Measurements from ENCODE around the gene MARCHF10. TPM values are rescaled to one million over a fixed set of nuclear protein-coding genes. Genes with fewer than 3 reads are reported as not detected.

MARCHF10 gene
- total RNA-seq, 1 experiment from 2014 or later = 0.11 TPM

DNA sequence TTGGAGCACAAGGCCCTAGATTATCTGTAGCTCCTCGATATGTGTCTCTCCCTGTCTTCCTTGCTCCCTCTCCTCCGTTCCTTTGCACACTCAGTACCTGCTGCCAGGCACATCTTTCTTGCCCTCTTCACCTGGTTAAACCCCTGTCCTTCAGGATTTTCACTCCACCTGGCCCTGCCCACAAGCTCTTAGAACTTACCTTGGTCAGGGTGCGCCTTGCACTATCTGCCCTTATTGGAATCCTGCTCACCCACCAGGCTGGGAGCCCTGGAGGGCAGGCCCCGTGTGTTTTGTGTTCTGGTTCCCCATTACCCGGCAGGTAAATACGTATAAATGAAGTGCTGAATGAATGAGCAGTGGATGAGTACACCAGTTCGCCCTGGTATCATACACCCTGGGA lies 54.6 kb downstream of the MARCHF10 start:
- DNase-seq (ENCODE audit: low read depth) = no peak

DNA sequence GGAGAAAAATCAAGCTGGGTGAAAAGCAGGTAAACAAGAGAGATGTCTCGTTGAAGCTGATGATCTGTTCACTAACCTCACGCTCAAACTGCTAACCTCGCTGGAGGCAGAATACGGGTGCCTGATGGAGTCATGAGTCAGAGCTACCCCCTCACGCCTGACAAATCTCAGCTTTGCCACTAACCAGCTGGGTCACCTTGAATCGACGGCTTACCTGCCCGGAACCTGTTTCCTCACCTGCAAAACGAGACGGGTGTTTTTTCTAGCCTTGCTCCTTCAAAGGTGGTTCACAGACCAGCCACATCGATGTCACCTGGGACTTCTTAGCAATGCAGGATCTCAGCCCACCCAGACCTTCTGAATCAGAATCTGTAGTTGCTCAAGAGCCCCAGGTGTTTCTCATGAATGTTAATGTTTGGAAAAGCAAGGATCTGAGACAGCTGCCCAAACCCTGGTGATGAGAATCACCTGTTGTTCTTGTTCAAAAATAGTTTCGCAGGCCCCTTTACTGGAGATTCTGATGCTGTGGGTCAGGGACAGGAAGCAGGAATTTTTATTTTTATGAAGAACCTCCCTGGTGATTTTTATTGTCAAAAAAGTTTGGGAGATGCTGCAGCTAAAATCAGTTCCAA lies 56.9 kb downstream of the MARCHF10 start:
- DNase-seq (ENCODE audit: low read depth) = no peak

DNA sequence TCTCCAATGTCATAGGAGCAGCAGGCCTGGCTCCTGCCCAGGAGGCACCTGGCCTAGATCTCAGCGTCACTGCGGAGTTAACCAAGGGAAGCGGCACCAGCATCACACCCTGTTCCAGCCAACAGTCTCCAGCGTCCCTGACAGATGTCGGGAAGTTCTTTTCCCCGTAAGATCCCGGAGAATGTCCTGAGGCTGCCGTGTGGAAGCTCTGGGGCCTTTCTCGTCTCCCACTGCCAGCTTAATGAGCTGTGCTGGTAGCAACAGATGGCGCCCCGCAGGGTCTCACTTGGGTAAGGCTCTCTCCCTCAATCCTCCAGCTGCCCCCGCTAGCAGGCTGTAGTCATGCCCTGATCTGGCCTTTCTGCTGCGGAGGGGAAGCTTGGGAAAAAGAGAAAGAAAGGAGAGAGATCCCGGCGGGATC lies 57.5 kb downstream of the MARCHF10 start:
- no peak for DNase-seq (ENCODE audit: low read depth)

DNA sequence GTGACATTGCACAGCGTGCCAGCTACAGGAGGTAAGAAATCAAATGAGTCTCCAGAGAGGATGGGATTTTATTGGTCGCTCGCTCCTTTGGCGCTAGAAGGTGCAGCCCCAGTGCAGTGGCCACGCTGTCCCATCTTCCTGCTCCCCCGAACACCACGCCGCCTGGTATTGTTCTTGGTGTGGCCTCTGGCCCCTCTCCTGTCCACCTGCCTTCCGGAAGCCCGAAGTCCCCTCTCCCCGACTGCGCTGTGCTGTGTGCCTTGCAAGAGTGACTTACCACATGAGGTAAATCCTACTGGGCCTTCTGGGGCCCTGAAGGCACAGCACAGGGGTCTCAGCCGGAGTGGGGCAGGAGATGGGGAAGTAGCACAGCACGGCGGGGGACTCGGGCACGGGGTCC lies 58.2 kb downstream of the MARCHF10 start:
- no peak for DNase-seq (ENCODE audit: low read depth)

DNA sequence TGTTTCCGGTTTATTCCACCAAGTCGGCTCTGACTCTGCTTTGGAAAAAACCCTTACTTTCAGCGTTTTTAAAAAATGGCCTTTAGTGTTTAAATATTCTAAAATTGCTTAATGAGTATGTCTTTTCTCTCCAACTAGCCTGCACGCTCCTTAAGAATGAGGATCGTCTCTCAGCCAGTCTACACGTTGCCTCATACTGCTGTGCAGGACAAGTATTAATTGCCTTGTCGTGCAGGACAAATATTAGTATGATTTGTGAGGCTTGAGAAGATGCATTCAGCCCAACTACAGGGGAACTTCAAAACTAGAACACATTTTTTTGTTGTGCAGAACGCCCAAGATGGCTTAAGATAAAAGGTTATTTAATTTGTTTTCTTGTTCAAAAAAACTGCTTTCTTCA lies 61.2 kb downstream of the MARCHF10 start:
- no peak for DNase-seq (ENCODE audit: low read depth)

DNA sequence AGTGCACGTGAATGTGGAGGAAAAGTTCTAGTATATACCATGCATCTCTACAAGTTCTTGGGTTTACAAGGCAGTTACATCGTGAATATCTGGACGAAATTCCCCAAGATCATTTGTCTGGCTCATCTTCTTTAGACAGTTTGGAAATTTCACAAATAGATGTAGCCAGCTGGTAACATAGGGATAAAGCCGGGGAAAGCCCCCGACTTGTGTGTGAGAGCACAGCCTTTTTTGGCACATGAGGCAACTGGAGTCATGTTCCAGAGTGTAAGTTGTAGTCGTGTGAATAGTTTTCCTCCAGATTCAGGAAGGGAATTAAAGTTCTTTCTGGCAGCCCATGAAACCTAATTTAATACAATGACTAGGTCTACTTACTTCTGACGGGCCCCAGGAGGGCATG lies 62.3 kb downstream of the MARCHF10 start:
- no peak for DNase-seq (ENCODE audit: low read depth)

DNA sequence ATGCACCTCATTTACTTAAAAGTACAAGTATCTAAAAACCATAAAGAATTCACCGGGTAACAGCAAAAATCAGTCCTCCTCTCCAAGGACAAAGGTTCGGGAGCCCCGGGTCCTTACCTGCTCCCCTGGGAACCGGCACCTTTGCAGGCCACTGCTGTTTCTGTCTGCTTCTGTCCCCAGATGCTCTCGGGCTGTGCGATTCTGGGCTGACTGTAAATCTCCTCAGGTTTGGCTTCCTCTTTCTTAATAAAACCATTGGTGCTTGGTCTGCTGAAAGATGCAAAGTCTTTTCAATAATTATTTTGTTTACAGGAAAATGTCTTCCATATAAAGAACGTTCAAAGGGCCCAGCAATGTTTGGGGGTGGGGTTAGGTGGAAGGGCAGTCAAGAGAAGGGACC lies 63.9 kb downstream of the MARCHF10 start:
- DNase-seq (ENCODE audit: low read depth) = no peak

DNA sequence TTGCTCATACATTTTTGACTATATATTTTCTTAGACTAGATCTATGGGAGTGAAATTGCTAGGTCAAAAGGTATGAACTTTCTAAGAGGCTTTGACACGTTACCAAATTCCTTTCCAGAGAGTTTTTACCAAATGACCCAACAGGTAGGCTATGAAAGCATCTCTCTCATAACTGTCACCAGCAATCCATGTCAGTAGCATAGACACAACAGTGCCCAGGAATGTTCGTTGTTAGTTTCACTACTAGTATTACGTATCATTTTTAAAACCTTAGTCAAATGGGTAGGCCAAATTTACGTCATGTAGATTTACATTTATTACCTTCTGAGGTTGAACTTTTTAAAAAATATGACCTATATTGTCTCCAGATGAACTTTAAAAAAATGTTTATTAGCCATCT lies 66.8 kb downstream of the MARCHF10 start:
- no peak for DNase-seq (ENCODE audit: low read depth)

DNA sequence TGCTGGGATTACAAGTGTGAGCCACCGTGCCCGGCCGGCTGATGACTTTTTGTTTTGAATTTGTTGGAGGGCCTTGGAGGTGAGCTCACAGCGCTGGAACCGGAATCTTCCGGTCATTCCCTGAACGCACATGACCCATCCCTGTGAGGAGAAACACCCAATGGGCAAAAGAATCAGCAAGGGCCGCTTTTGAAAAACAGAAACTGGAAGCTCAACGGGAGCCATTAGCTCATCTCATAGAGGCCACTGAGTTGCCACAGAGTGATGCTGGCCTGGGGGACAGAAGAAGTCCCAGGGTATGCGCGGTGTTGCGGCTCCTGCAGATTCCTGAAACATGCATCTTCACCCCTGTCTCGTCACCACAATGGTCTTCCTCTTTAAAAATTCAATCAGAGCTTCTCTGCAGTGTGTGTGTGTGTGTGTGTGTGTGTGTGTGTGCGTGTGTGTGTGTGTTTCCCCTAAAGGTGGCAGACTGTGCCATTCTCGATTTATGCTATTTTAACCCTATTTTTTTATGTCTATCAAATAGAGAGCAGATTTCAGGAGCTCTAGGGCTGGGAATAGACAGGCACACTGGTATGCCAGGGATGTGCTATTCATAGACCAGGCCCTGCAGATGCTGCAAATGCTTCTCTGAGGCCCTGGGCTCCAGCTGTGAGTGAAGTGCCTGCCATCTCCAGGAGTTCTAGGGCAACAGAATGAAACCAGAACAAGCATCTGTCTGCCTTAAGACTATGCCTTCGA lies 68.3 kb downstream of the MARCHF10 start:
- DNase-seq (ENCODE audit: low read depth) = peak; percentile 27

DNA sequence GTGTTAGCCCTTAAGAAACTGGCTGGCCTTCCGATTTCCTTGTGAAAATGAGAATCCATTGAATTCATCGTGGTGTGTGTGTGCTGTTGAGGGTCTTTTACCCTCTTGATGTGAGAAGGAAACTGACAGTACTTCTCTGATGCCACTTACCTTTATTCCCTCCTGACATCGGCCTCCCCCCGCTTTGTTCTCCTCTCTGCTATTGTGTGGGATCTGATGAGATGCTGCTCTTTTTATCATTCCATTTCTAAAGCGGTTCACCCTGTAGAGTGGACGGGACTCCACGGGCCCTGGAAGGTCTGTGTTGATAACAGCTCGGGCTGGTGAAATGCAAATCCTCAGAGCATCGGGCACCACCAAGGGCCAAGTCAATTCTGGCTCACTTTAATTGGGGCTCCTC lies 69.8 kb downstream of the MARCHF10 start:
- no peak for DNase-seq (ENCODE audit: low read depth)

DNA sequence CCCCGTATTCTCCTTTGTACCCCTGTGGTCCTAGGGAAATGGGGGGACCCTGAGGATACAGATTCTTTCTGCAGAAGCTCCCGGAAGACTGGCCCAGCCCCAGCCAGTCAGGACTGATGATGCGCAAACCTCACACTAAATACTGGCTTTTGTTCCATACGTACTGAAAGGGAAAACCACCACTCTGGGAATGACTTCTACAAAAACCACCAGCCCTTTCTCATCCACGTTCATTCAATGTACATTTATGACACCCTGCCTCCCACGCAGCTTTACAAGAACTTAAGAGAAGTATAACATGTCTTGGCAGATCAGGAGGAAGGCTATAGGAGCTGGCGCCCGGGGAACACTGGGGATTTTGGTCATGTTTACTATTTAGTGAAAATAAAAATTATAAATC lies 70.6 kb downstream of the MARCHF10 start:
- no peak for DNase-seq (ENCODE audit: low read depth)

DNA sequence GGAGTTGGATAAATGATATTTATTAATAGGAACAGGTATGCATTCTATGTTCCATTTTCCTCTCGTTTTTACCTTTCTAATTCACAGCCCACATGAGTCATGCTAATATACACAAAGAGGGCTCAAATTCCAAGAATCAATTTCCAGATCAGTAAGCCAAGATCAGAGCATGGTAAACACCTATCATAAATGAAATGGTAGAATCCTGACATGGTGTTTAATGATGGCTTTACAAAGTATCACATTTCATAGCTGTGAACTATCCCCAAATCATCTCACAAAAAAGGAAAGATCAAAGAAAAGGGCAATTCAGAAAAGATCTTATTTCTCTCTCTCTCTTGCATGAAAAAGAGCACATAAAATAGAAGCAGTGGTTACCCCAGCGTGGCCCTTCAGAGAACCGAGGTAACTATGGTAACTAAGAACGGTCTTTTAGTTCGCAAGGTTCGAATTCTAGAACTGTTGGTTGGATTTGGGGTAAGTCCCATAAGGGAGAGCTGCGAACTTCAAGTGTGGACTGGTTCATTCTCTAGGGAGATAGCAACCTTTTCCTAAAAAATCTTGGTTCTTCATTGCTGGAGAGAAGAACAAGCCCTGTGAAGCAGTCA lies 73.0 kb downstream of the MARCHF10 start:
- DNase-seq (ENCODE audit: low read depth) = no peak

DNA sequence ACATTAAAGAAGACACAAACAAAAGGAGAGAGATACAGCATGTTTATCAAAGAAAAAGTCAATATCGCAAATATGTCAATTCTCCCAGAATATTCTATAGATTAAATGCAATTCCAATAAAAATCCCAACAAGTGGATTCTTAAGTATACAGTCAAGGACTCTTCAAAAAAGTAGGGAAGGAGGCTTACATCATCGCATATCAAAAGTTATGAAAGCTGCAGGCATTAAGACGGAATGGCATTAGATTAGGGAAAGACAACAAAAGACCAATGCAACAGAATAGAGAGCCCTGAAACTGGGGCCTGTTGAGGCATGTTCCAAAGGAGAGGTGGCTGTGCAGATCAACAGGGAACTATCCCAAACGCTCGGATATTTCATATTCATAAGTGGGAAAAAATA lies 76.0 kb downstream of the MARCHF10 start:
- no peak for DNase-seq (ENCODE audit: low read depth)

DNA sequence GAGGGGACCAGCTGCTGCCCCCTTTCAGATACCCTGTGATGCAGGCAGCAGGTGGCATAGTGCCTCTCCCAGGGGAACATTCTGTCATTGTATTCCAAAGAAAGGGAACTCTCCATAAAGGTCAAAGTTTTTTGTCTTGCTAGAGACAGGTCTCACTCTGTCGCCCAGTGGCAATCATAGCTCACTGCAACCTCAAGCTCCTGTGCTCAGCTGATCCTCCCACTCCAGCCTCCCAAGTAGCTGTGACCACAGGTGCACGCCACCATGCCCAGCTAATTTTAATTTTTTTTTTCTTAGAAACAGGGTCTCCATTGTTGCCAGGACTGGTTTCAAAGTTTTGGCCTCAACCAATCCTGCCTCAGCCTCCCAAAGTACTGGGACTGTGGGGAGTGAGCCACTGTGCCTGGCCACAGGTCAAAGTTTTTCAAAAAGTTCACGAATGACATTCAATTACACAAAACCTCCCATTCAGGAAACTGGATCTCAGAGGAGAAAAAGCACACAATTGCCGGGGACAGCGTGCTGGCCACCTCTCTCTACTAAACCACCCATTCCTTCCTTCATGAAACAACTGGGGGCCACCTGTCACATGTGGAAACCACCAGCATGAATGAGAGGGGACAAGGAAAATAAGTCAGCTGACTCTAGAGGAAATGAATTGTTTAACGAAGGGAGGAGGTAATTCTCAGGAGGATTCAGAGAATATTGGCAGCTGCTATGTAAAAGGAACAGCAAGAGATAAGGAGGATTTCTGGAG lies 80.0 kb downstream of the MARCHF10 start:
- no peak for DNase-seq (ENCODE audit: low read depth)

DNA sequence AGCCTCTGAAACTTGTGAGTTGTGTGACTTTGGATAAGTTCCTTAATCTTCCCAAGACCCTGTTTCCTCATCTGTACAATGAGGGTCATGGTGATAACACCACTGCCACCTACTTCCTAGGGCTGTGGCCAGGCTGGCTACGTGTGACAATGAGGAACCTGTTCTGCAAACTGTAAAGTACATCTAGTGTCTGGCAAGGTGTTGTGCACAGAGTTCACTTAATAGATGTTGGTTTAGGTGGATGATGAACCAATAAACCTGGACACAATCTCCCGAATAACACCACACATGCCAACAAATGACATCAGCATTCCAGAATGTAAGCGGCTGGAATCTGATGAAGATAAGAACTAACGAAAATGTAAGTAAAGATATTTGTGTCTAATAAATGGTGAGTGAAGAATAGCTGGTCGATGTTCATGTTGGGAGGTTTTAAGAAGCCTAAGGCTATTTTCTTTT lies 82.3 kb downstream of the MARCHF10 start:
- DNase-seq (ENCODE audit: low read depth) = no peak

DNA sequence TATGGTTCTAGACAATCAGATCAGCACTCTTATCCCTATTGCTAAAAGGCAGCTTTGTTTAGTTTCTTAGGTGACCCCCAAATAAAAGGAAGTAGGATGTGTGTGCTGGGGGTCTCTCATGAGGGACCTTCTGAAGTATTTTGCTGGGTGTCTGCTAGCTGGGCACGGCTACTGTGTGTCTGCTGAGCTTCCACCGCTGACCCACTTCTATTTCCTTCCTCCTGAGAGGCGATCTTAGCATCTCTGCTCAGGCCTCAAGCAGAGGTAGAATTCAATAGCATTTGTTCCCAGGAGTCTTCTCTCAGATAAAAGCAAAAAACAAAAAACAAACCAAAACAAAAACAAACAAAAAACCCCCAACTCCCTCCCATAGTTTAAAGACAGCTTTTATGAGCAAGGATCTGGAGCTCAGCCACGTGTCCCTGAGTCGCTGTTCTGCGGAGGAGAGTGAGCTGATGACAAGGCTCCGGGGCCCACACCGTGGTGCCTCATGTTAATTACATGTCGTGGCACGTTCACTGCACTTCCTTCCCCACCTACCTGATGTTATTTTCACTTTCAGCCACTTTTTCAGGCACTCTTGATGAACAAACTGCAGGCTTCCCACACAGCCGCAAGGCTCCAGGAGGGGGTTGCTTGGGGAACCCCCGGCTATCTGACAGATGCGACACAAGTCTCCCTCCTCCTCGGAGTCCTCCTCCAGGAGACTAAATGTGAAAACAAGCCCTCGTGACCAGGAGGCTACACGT lies 83.5 kb downstream of the MARCHF10 start:
- no peak for DNase-seq (ENCODE audit: low read depth)

DNA sequence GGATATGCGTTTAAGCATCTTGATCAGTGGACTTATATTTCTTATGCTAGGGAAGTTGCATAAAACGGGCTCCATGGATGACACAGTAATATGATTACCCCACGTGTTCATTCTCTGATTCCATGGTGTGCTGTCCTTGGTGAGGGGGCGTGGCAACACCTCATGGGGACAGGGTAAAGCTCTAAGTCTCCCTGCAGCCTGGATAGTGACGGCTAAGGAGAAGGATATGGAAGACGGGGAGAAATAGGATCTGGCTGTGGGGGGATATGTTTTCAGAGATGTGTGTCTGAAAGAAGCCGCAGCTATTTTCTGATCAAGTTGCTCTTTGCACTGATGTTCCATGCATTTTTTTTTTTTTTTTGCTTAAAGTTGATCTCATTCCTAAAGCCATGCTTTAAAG lies 84.3 kb downstream of the MARCHF10 start:
- peak; percentile 36 for DNase-seq (ENCODE audit: low read depth)

DNA sequence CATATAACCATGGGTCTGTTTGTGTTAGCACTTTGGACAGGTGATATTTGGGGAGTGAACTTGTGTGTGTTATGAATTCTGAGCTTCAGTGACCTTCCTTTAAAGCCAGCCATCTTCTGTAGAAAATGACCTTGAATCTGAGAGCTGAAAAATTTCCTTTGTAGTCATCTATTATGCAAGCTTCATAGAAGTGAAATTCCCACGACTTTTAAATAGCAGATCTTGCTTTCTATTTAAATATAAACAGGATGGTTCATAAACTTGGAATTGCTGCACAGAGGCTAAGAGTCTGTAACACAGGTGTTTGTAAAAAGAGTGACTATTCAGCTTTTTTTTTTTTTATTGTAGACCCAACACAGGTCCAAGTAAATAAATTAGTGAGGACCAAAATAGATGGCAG lies 85.5 kb downstream of the MARCHF10 start:
- no peak for DNase-seq (ENCODE audit: low read depth)

DNA sequence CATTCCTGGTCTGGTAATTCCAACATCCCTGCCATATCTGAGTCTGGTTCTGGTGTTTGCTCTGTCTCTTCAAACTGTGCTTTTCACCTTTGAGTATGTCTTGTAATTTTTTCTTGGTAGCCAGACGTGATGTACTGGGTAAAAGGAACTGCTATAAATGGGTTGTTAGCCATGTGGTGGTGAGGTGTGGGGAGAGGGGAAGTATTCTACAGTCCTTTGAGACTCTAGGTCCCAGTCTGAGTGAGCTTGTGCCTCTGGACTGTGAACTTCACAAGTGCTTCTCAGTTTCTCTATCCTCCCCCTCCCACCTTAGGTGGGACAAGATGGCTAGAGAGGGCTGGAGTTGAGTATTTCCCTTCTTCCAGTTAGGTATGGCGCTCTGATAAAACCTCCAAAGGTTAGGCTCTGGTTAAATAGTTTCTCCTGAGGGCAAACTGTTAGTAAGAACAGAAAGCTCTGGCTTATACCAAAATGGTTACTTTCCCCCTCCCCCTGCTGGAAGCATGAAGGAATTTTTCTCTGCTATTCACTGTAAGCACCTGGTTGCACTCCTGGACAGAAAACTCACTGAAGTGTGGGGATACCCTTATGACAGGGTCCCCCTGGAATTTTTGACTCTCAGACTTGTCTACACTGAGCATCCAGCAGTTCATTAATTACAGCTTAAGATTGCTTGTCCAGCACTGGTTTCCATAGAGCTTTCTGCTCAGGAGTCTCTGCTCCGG lies 87.8 kb downstream of the MARCHF10 start:
- no peak for DNase-seq (ENCODE audit: low read depth)

DNA sequence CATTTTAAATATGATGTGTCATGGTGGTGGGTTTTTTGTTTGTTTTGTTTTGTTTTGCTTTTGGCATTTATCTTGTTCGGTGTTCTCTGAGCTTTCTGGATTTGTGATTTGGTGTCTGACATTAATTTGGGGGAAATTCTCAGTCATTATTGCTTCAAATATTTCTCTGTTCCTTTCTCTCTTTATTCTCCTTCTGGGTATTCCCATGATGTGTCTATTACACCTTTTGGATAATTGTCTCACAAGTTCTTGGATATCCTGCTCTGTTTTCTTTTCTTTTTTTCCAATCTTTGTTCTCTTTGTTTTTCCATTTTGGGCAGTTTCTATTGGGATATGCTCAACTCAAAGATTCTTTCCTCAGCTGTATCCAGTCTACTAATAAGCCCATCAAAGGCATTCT lies 88.5 kb downstream of the MARCHF10 start:
- no peak for DNase-seq (ENCODE audit: low read depth)

DNA sequence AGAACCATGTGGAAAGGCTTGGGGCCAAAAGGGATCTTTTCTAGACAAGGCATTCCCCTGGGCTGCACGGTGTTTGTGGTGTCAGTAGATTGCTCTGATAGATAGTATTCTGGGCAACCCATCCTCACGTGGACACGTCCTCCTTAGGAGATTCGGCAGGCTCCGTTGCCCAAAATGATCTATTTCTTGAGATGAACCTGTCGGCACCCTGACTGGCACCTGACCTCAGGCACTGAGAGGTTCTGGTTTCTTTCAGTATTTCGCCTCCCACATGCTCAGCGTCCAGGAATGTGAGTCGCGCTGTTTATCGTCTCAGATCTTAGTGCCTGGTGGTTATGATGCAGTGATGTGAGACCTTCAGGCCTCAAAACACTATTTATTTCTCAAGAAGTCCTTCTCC lies 89.7 kb downstream of the MARCHF10 start:
- DNase-seq (ENCODE audit: low read depth) = no peak

Measured in LHCN-M2 (cell line).